ENCODE measurements around the gene SLC22A3. TPM values are rescaled to one million over a fixed set of nuclear protein-coding genes. Genes with fewer than 3 reads are reported as not detected.

Gene SLC22A3
- total and polyA plus RNA-seq, 2 of the 13 experiments (the other 11 are each of a cell fraction or from before 2014, with no cell fraction given): 12.0 to 31.5 TPM

GRCh38 chr6:160391419-160392116, 43.4 kb downstream of the SLC22A3 start (continued):
- TF ChIP-seq ZGPAT (CRISPR knock-in tag; IDR thresholded peaks at IDR 0.05) (0 out of 2 replicates have a peak, but pooled peaks have one; percentile 29), ZBTB7B (CRISPR knock-in tag; IDR thresholded peaks at IDR 0.05) (no peak), SOX6 (IDR thresholded peaks at IDR 0.05) (no peak), SOX6 (CRISPR knock-in tag; IDR thresholded peaks at IDR 0.05) (peak; percentile 22; the same call in 1 of the 2 replicates), ZBTB44 (CRISPR knock-in tag; IDR thresholded peaks at IDR 0.05) (no peak), ZSCAN21 (CRISPR knock-in tag; IDR thresholded peaks at IDR 0.05; ENCODE audit: borderline replicate concordance) (no peak), GPBP1L1 (CRISPR knock-in tag; IDR thresholded peaks at IDR 0.05) (no peak), RAD51 (IDR thresholded peaks at IDR 0.05; ENCODE audit: borderline replicate concordance) (no peak), ZFP36L2 (CRISPR knock-in tag; IDR thresholded peaks at IDR 0.05) (no peak), FOXP1 (IDR thresholded peaks at IDR 0.05) (no peak), FOXP1 (CRISPR knock-in tag; IDR thresholded peaks at IDR 0.05) (peak; percentile 68), ZNF530 (CRISPR knock-in tag; IDR thresholded peaks at IDR 0.05; ENCODE audit: low read depth) (no peak), HNRNPK (IDR thresholded peaks at IDR 0.05; ENCODE audit: low read depth, low read length, poor library complexity, severe bottlenecking) (no peak)

Data from HepG2 (cell line).